Measurements from ENCODE around the gene ZFYVE16.
A peak's percentile ranks its signal among the peaks of the same experiment; 100 is the strongest.

Gene ZFYVE16

DNA sequence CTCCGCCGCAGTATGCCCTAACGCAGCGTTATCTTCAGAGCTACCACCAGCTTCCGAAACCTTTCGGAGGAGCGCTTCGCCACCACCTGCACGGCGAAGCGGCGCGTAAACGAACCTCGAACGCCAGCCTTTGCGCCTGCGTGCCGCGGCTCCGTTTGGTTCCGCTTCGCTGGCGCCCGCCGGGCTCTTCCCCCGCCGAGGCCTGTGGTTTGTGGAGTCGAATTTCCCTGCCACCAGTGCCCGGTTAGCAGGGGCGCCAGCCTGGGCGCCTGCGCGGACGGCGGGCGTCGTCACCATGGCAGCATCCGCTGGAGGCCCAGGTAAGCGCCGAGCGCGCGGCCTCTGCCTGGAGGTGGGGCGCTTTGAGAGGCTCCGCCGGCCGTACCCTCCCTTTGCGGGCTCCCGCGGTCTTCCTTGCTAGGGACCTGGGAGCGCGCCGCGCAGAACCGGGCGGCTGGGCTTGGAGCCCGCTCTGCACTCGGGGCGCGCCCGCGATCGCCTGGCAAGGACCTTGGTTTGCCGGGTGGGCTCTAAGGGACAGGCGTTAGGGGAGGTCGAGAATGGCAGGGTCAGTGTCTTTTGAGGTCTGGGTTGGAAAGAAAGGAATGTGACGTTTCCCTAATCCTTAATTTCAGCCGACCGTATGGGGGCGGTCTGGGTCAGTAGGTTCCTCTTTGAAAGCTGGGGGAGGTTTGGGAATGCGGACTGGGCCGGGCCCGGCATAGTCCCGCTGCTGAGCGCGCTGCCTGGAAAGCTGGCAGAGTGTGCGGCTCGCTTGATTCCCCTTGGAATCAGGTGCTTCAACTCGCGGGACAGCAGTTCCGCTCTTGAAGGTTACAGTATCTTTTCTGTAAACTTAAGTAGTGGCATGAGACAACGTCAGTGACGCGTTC lies 80.2 kb downstream of the ZFYVE16 start, which contains the start of gene FAM151B (continued):
- TF ChIP-seq, protein P1, sequence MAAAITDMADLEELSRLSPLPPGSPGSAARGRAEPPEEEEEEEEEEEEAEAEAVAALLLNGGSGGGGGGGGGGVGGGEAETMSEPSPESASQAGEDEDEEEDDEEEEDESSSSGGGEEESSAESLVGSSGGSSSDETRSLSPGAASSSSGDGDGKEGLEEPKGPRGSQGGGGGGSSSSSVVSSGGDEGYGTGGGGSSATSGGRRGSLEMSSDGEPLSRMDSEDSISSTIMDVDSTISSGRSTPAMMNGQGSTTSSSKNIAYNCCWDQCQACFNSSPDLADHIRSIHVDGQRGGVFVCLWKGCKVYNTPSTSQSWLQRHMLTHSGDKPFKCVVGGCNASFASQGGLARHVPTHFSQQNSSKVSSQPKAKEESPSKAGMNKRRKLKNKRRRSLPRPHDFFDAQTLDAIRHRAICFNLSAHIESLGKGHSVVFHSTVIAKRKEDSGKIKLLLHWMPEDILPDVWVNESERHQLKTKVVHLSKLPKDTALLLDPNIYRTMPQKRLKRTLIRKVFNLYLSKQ (tag by site-specific recombination; IDR thresholded peaks at IDR 0.05; ENCODE audit: borderline replicate concordance): no peak
- TF ChIP-seq, protein P2, sequence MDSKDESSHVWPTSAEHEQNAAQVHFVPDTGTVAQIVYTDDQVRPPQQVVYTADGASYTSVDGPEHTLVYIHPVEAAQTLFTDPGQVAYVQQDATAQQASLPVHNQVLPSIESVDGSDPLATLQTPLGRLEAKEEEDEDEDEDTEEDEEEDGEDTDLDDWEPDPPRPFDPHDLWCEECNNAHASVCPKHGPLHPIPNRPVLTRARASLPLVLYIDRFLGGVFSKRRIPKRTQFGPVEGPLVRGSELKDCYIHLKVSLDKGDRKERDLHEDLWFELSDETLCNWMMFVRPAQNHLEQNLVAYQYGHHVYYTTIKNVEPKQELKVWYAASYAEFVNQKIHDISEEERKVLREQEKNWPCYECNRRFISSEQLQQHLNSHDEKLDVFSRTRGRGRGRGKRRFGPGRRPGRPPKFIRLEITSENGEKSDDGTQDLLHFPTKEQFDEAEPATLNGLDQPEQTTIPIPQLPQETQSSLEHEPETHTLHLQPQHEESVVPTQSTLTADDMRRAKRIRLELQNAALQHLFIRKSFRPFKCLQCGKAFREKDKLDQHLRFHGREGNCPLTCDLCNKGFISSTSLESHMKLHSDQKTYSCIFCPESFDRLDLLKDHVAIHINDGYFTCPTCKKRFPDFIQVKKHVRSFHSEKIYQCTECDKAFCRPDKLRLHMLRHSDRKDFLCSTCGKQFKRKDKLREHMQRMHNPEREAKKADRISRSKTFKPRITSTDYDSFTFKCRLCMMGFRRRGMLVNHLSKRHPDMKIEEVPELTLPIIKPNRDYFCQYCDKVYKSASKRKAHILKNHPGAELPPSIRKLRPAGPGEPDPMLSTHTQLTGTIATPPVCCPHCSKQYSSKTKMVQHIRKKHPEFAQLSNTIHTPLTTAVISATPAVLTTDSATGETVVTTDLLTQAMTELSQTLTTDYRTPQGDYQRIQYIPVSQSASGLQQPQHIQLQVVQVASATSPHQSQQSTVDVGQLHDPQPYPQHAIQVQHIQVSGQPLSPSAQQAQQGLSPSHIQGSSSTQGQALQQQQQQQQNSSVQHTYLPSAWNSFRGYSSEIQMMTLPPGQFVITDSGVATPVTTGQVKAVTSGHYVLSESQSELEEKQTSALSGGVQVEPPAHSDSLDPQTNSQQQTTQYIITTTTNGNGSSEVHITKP (tag by site-specific recombination; IDR thresholded peaks at IDR 0.05): peak; percentile 78
- TF ChIP-seq, protein P3, sequence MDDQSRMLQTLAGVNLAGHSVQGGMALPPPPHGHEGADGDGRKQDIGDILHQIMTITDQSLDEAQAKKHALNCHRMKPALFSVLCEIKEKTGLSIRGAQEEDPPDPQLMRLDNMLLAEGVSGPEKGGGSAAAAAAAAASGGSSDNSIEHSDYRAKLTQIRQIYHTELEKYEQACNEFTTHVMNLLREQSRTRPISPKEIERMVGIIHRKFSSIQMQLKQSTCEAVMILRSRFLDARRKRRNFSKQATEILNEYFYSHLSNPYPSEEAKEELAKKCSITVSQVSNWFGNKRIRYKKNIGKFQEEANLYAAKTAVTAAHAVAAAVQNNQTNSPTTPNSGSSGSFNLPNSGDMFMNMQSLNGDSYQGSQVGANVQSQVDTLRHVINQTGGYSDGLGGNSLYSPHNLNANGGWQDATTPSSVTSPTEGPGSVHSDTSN (CRISPR knock-in tag; IDR thresholded peaks at IDR 0.05): peak; percentile 74; the same call in 1 of the 2 replicates
- TF ChIP-seq ZNF670 (tag by site-specific recombination; IDR thresholded peaks at IDR 0.05; ENCODE audit: low read depth) (no peak), YY1 (tag by site-specific recombination; IDR thresholded peaks at IDR 0.05) (0 out of 2 replicates have a peak, but pooled peaks have one; percentile 35), ZNF660 (tag by site-specific recombination; IDR thresholded peaks at IDR 0.05) (peak; percentile 90), SP3 (tag by site-specific recombination; IDR thresholded peaks at IDR 0.05) (peak; percentile 38; the same call in 1 of the 2 replicates), ZBTB48 (tag by site-specific recombination; IDR thresholded peaks at IDR 0.05) (peak; percentile 98), ZXDB (tag by site-specific recombination; IDR thresholded peaks at IDR 0.05) (peak; percentile 99), REPIN1 (tag by site-specific recombination; IDR thresholded peaks at IDR 0.05; ENCODE audit: low read depth) (no peak), ZNF529 (tag by site-specific recombination; IDR thresholded peaks at IDR 0.05; ENCODE audit: insufficient replicate concordance) (no peak), KLF8 (tag by site-specific recombination; IDR thresholded peaks at IDR 0.05) (peak; percentile 80), ZNF558 (tag by site-specific recombination; IDR thresholded peaks at IDR 0.05) (no peak), ZFP69B (tag by site-specific recombination; IDR thresholded peaks at IDR 0.05) (peak; percentile 69), ZNF394 (tag by site-specific recombination; IDR thresholded peaks at IDR 0.05; ENCODE audit: borderline replicate concordance) (peak; percentile 78), BCL11A (tag by site-specific recombination; IDR thresholded peaks at IDR 0.05; ENCODE audit: low read depth) (0 out of 2 replicates have a peak, but pooled peaks have one; percentile 25), ZNF404 (tag by site-specific recombination; IDR thresholded peaks at IDR 0.05) (no peak)
- TF ChIP-seq, protein P4, sequence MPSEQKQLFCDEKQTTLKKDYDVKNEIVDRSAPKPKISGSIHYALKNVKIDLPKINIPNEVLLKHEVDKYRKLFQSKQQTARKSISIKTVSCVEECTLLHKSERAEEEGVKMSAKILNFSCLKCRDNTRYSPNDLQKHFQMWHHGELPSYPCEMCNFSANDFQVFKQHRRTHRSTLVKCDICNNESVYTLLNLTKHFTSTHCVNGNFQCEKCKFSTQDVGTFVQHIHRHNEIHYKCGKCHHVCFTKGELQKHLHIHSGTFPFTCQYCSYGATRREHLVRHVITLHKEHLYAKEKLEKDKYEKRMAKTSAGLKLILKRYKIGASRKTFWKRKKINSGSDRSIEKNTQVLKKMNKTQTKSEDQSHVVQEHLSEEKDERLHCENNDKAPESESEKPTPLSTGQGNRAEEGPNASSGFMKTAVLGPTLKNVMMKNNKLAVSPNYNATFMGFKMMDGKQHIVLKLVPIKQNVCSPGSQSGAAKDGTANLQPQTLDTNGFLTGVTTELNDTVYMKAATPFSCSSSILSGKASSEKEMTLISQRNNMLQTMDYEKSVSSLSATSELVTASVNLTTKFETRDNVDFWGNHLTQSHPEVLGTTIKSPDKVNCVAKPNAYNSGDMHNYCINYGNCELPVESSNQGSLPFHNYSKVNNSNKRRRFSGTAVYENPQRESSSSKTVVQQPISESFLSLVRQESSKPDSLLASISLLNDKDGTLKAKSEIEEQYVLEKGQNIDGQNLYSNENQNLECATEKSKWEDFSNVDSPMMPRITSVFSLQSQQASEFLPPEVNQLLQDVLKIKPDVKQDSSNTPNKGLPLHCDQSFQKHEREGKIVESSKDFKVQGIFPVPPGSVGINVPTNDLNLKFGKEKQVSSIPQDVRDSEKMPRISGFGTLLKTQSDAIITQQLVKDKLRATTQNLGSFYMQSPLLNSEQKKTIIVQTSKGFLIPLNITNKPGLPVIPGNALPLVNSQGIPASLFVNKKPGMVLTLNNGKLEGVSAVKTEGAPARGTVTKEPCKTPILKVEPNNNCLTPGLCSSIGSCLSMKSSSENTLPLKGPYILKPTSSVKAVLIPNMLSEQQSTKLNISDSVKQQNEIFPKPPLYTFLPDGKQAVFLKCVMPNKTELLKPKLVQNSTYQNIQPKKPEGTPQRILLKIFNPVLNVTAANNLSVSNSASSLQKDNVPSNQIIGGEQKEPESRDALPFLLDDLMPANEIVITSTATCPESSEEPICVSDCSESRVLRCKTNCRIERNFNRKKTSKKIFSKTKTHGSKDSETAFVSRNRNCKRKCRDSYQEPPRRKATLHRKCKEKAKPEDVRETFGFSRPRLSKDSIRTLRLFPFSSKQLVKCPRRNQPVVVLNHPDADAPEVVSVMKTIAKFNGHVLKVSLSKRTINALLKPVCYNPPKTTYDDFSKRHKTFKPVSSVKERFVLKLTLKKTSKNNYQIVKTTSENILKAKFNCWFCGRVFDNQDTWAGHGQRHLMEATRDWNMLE (tag by site-specific recombination; conservative IDR thresholded peaks at IDR 0.05; ENCODE audit: low read depth): peak; percentile 38; the same call in 1 of the 2 replicates
- TF ChIP-seq, protein P5, sequence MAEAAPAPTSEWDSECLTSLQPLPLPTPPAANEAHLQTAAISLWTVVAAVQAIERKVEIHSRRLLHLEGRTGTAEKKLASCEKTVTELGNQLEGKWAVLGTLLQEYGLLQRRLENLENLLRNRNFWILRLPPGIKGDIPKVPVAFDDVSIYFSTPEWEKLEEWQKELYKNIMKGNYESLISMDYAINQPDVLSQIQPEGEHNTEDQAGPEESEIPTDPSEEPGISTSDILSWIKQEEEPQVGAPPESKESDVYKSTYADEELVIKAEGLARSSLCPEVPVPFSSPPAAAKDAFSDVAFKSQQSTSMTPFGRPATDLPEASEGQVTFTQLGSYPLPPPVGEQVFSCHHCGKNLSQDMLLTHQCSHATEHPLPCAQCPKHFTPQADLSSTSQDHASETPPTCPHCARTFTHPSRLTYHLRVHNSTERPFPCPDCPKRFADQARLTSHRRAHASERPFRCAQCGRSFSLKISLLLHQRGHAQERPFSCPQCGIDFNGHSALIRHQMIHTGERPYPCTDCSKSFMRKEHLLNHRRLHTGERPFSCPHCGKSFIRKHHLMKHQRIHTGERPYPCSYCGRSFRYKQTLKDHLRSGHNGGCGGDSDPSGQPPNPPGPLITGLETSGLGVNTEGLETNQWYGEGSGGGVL (tag by site-specific recombination; IDR thresholded peaks at IDR 0.05): peak; percentile 80
- TF ChIP-seq, protein P6, sequence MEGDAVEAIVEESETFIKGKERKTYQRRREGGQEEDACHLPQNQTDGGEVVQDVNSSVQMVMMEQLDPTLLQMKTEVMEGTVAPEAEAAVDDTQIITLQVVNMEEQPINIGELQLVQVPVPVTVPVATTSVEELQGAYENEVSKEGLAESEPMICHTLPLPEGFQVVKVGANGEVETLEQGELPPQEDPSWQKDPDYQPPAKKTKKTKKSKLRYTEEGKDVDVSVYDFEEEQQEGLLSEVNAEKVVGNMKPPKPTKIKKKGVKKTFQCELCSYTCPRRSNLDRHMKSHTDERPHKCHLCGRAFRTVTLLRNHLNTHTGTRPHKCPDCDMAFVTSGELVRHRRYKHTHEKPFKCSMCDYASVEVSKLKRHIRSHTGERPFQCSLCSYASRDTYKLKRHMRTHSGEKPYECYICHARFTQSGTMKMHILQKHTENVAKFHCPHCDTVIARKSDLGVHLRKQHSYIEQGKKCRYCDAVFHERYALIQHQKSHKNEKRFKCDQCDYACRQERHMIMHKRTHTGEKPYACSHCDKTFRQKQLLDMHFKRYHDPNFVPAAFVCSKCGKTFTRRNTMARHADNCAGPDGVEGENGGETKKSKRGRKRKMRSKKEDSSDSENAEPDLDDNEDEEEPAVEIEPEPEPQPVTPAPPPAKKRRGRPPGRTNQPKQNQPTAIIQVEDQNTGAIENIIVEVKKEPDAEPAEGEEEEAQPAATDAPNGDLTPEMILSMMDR (tag by site-specific recombination; IDR thresholded peaks at IDR 0.05): peak; percentile 79
- TF ChIP-seq, protein P7, sequence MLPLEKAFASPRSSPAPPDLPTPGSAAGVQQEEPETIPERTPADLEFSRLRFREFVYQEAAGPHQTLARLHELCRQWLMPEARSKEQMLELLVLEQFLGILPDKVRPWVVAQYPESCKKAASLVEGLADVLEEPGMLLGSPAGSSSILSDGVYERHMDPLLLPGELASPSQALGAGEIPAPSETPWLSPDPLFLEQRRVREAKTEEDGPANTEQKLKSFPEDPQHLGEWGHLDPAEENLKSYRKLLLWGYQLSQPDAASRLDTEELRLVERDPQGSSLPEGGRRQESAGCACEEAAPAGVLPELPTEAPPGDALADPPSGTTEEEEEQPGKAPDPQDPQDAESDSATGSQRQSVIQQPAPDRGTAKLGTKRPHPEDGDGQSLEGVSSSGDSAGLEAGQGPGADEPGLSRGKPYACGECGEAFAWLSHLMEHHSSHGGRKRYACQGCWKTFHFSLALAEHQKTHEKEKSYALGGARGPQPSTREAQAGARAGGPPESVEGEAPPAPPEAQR (tag by site-specific recombination; IDR thresholded peaks at IDR 0.05): no peak

Measured in HEK293 (cell line).